HG02938 (cell line): ENCODE results near the gene CLDN6.
"Not testable (repeated sequence)": the region's sequence is repeated elsewhere in the genome, so short reads cannot be mapped to it uniquely, and the experiment has no call there.

Experiments
- ATAC-seq: cut with Tn5 transposase; IDR thresholded peaks from one replicate; pipeline ENCODE4 v1.9.1; 2021; ENCODE audit warnings: mild to moderate bottlenecking, moderate library complexity; ENCODE audit not compliant: unreplicated experiment

The CLDN6 gene

DNA sequence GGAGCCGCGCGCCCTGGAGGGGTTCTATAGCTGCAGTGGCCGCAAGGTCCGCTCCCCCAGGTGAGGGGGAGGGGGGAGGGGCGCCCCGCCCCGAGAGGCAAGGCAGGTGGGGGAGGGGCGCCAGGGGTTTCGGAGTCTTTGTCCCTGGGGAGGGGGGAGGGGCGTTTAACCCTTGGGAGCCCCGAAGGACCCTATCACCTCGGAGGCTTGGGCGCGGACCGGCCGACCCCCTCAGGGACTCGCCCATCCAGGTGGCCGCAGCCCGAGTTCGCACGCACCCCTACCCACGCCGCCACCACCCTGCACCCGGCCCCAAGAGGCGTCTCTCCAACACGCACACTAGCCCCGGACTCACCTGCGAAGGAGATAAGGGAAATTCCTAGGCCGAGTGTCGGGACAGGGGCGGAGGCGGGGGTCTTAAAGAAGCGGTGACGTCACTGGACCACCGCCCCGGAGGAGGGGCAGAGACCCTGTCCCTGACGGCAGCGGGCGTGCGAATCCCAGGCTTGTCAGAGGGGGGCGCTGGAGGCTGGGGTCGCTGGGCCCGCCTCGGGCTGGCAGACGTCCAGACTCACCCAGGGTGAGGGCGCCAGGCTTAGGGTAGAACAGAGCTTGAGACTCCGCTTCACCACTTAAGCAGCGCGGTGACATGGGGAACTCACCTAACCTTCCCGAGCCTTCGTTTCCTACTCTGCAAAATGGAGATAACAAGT lies at the start of gene CLDN6:
TSS of gene CLDN6 (minus strand) at position 390 of the 713 bp plus-strand sequence. CDS start 2,162 bp downstream, outside the sequence.
- ATAC-seq, result no peak

GRCh38 chr16:3066440-3066748 lies 48.4 kb upstream of the CLDN6 start:
- no peak for ATAC-seq

GRCh38 chr16:3065742-3066439 lies 47.9 kb upstream of the CLDN6 start:
- ATAC-seq, result no peak

DNA sequence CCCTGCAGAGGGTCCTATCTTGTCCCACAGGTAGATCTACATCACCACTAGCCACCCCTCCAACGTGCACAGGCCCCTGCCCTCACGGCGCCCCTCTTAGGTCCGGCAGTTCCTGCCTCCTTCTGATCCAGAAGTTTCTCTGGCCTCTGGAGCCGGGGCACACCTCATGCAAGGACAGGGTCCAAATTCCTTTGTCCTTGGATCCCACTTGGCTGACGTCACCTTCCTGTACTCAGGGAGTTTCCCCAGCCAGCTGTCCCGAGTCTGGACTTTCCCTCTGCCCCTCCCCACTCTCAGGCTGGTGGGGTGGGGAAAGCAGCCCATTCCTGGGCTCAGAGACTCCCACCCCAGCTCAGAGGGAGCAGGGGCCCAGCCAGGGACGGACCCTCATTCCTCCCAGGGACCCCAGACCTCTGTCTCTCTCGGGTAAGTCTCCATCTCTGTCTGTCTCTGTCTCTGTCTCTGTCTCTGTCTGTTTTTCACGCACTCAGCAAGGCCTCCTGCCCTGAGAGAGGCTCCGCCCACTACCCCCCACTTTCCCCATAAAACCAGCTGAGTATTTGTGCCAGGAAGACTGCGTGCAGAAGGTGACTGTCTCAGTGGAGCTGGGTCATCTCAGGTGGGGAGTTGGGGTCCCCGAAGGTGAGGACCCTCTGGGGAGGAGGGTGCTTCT lies 47.2 kb upstream of the CLDN6 start, which contains the start of gene IL32:
TSS of gene IL32 (plus strand) at position 572 of the 673 bp plus-strand sequence. CDS start 172 bp downstream, outside the sequence.
- ATAC-seq, result no peak

DNA sequence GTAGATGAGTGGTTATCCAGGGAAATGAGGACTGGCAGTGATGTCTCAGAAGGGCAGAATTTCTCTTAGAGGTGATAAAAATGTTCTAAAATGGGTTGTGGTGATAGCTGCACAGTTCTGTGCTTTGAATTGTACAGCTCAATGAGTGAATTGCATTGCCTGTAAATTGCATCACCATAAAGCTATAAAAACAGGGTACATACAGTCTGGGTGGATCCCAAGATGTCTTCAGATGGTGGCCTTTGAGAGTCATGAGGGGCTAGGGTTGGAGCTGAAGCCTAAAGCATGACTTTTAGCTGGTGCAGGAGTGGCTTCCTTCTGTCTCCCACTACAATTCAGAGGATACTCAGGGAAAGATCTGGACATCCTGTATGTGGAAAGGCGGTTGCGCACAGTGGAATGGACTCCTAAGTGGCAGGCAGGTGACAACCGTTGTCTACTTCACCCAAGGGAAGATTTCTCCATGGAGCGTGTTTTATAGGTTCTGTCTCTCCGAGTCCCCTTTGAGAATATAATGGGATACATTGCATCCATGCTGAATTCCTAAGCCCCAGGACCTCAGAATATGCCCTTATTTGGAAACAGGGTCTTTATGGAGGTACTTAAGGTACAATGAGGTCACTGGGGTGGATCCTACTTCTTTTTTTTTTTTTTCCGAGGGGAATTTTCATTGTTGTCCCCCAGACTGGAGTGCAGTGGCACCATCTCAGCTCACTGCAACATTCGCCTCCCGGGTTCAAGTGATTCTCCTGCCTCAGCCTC lies 45.8 kb upstream of the CLDN6 start:
- no peak for ATAC-seq

- ATAC-seq, result no peak
Observed at GRCh38 chr16:3062553-3062952, 44.6 kb upstream of the CLDN6 start.

- ATAC-seq, result no peak
Observed at GRCh38 chr16:3060339-3061127, 42.5 kb upstream of the CLDN6 start.

GRCh38 chr16:3059723-3060242 lies 41.8 kb upstream of the CLDN6 start:
- no peak for ATAC-seq

- ATAC-seq, result peak; percentile 66
Observed at GRCh38 chr16:3059041-3059722, 41.2 kb upstream of the CLDN6 start.

- no peak for ATAC-seq
Observed at GRCh38 chr16:3058139-3059030, 40.4 kb upstream of the CLDN6 start.

DNA sequence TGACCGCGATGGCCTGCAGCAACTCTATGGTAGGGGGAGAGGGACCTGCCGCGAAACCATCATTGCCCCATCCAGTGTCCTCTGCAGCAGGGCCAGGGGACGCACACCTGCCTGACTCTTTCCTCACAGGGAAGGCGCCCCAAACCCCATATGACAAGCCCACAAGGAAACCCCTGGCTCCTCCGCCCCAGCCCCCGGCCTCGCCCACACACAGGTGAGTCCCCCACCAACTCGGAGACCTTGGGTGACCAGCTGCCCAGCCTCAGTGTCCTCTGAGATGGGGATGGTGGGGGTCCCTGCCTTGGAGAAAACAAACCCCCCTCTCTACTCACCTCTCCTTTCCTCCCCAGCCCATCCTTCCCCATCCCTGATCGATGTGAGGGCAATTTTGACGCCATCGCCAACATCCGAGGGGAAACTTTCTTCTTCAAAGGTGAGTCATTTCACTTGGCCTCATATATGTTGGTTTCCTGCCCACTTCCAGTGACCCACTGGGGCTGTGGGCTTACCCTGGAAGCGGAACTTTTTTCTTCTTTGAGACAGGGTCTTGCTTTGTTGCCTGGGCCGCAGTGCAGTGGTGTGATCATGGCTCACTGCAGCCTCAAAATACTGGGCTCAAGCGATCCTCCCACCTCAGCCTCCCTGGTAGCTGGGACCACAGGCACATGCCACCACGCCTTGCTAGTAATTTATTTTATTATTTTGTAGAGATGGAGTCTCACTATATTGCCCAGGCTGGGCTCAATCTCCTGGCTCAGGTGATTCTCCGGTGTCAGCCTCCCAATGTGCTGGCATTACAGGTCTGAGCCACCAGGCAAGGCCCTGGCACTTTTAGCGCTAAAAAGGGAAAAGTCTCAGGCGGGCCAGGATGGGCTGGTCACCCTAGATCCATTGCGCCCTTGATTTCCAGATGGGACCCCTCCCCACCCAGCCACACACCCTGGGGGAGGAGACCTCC lies 39.5 kb upstream of the CLDN6 start:
- no peak for ATAC-seq

DNA sequence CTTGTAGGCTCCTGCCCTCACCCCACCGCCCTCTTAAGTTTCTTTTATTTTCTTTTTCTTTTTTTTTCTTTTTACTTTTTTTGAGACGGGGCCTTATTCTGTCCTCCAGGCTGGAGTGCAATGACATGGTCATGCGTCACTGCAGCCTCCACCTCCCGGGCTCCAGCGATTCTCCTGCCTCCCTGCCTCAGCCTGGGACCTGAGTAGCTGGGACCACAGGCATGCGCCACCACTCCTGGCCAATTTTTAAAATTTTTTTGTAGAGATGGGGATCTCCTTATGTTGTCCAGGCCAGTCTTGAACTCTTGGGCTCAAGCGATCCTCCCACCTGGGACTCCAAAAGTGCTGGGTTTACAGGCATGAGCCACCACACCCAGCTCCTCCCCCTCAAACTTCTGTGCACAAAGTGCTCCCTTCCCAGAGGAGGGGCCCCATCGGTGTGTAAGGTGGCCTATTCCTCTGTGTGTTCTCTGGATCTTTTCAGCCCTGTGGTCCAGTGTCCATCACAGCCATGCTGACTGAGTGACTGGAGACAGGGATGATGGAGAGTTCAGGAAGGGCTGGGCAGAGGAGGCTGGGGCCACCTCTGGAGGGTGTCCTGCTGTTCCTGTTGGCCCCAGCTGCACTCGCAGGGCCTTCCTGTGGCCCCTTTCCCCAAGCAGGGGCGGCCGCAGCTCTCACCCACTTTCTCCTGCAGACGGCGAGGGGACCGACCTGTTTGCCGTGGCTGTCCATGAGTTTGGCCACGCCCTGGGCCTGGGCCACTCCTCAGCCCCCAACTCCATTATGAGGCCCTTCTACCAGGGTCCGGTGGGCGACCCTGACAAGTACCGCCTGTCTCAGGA lies 38.6 kb upstream of the CLDN6 start:
- no peak for ATAC-seq

GRCh38 chr16:3055734-3056115 lies 37.7 kb upstream of the CLDN6 start:
- not testable (repeated sequence) for ATAC-seq

GRCh38 chr16:3054965-3055733 lies 37.2 kb upstream of the CLDN6 start:
- no peak for ATAC-seq

DNA sequence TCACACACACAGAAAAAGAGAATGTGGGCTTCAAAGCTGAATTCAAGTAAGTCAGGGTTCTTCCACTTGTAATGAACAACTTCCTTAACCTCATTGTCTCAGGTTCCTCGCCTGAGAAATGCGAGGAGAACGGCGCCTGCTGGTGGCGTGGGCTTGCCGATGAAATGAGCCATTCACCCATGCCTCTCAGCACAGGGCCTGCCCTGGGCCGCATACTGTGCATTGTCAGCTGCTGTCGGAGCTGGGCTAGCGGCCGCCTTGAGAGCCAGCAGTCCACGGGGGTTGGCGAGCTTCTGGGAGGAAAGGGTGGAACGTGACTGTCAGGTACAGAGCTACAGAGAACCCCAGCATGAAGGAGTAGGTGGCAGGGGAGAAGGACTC lies 35.3 kb upstream of the CLDN6 start:
- not testable (repeated sequence) for ATAC-seq
